Hepatocyte (in vitro differentiated cells): Measurements from ENCODE around the gene EPN1.

Source experiments
- CTCF ChIP-seq: fragments of 200-600 bp; sonication (generic); IDR thresholded peaks from 2 replicates; pipeline ENCODE4 v1.5.1; 2016; ENCODE audit warnings: antibody characterized with exemption, mild to moderate bottlenecking; ENCODE audit not compliant: poor library complexity
- EZH2 ChIP-seq: fragments of 200-600 bp; sonication (generic); IDR thresholded peaks from 2 replicates; pipeline ENCODE4 v1.6.1; 2016; ENCODE audit warnings: antibody characterized with exemption, mild to moderate bottlenecking, borderline replicate concordance
- EZH2phosphoT487 ChIP-seq: fragments of 200-600 bp; sonication (generic); IDR thresholded peaks from one replicate; pipeline ENCODE4 v1.6.1; 2018; ENCODE audit warnings: antibody characterized with exemption, mild to moderate bottlenecking, low read depth, moderate library complexity; ENCODE audit not compliant: unreplicated experiment, severe bottlenecking

- TF ChIP-seq CTCF (no peak), EZH2 (no peak), EZH2phosphoT487 (no peak)
Observed at GRCh38 chr19:55659822-55660221, 15.2 kb upstream of the EPN1 start.
